ENCODE results near the gene ZNF440.
"Not testable (repeated sequence)": the region's sequence is repeated elsewhere in the genome, so short reads cannot be mapped to it uniquely, and the experiment has no call there.

Gene ZNF440

GRCh38 chr19:11856596-11857250 lies 42.6 kb downstream of the ZNF440 start:
- Histone ChIP-seq H3K79me2 (ENCODE audit: low read length) (no peaks in the 10 kb centered on the region), H3K4me1 (ENCODE audit: low read length) (no peaks in the 10 kb centered on the region), H3K9me3 (replicated peaks; ENCODE audit: insufficient read depth, low read length) (no peaks in the 10 kb centered on the region), H4K20me1 (ENCODE audit: insufficient read depth, low read length) (no peaks in the 10 kb centered on the region), H2AFZ (ENCODE audit: low read length) (no peak overlapping the region), H3F3A (ENCODE audit: insufficient read depth, low read length) (no peaks in the 10 kb centered on the region), H3K4me3 (ENCODE audit: low read length) (no peak overlapping the region), H3K27ac (ENCODE audit: low read length) (no peak overlapping the region), H3K9ac (ENCODE audit: low read length) (no peak overlapping the region), H3K9me2 (replicated peaks; ENCODE audit: insufficient read depth, low read length) (no peaks in the 10 kb centered on the region), H3K4me2 (ENCODE audit: low read depth, low read length) (no peak overlapping the region), H3K36me3 (replicated peaks; ENCODE audit: insufficient read depth, low read length) (no peaks in the 10 kb centered on the region), H3K27me3 (replicated peaks; ENCODE audit: insufficient read depth, low read length) (no peaks in the 10 kb centered on the region)
- TF ChIP-seq EZH2phosphoT487 (IDR thresholded peaks at IDR 0.05; ENCODE audit: low read length), result no peak
- no peak for TF ChIP-seq EZH2 (optimal IDR thresholded peaks at IDR 0.05; ENCODE audit: low read depth, low read length)
- no peak for TF ChIP-seq CTCF (IDR thresholded peaks at IDR 0.05; ENCODE audit: low read length)
- no peak for DNase-seq

GRCh38 chr19:11860721-11861120 lies 46.6 kb downstream of the ZNF440 start:
- Histone ChIP-seq H3K27me3 (replicated peaks; ENCODE audit: insufficient read depth, low read length) (no peaks in the 10 kb centered on the region), H3K36me3 (replicated peaks; ENCODE audit: insufficient read depth, low read length) (no peaks in the 10 kb centered on the region), H3K9me3 (replicated peaks; ENCODE audit: insufficient read depth, low read length) (no peaks in the 10 kb centered on the region), H3K4me2 (ENCODE audit: low read depth, low read length) (no peak overlapping the region), H3K79me2 (ENCODE audit: low read length) (no peaks in the 10 kb centered on the region), H3K9ac (ENCODE audit: low read length) (no peak overlapping the region), H2AFZ (ENCODE audit: low read length) (no peak overlapping the region), H3K27ac (ENCODE audit: low read length) (no peak overlapping the region), H3K4me3 (ENCODE audit: low read length) (no peak overlapping the region), H4K20me1 (ENCODE audit: insufficient read depth, low read length) (no peaks in the 10 kb centered on the region), H3F3A (ENCODE audit: insufficient read depth, low read length) (no peaks in the 10 kb centered on the region), H3K9me2 (replicated peaks; ENCODE audit: insufficient read depth, low read length) (no peaks in the 10 kb centered on the region), H3K4me1 (ENCODE audit: low read length) (no peaks in the 10 kb centered on the region)
- no peak for TF ChIP-seq CTCF (IDR thresholded peaks at IDR 0.05; ENCODE audit: low read length)
- DNase-seq, result no peak

- no peaks in the 10 kb centered on the region for H3F3A ChIP-seq (ENCODE audit: insufficient read depth, low read length)
- no peaks in the 10 kb centered on the region for H3K9me2 ChIP-seq (replicated peaks; ENCODE audit: insufficient read depth, low read length)
- TF ChIP-seq EZH2phosphoT487 (IDR thresholded peaks at IDR 0.05; ENCODE audit: low read length) (no peak), CTCF (IDR thresholded peaks at IDR 0.05; ENCODE audit: low read length) (no peak), EZH2 (optimal IDR thresholded peaks at IDR 0.05; ENCODE audit: low read depth, low read length) (no peak)
- no peaks in the 10 kb centered on the region for H4K20me1 ChIP-seq (ENCODE audit: insufficient read depth, low read length)
- DNase-seq, result no peak
- H3K4me2 ChIP-seq (ENCODE audit: low read depth, low read length), result no peak overlapping the region
- H3K79me2 ChIP-seq (ENCODE audit: low read length), result no peaks in the 10 kb centered on the region
- H3K27me3 ChIP-seq (replicated peaks; ENCODE audit: insufficient read depth, low read length), result no peaks in the 10 kb centered on the region
- no peaks in the 10 kb centered on the region for H3K9me3 ChIP-seq (replicated peaks; ENCODE audit: insufficient read depth, low read length)
- H3K4me3 ChIP-seq (ENCODE audit: low read length), result no peak overlapping the region
- no peak overlapping the region for H2AFZ ChIP-seq (ENCODE audit: low read length)
- no peaks in the 10 kb centered on the region for H3K36me3 ChIP-seq (replicated peaks; ENCODE audit: insufficient read depth, low read length)
- H3K27ac ChIP-seq (ENCODE audit: low read length), result no peak overlapping the region
- H3K9ac ChIP-seq (ENCODE audit: low read length), result no peak overlapping the region
- no peaks in the 10 kb centered on the region for H3K4me1 ChIP-seq (ENCODE audit: low read length)
Observed at GRCh38 chr19:11861301-11861700, 47.2 kb downstream of the ZNF440 start.

- H2AFZ ChIP-seq (ENCODE audit: low read length); H3K4me1 ChIP-seq (ENCODE audit: low read length); H3K4me3 ChIP-seq (ENCODE audit: low read length); H3F3A ChIP-seq (ENCODE audit: insufficient read depth, low read length); H3K9me3 ChIP-seq (replicated peaks; ENCODE audit: insufficient read depth, low read length); DNase-seq; H4K20me1 ChIP-seq (ENCODE audit: insufficient read depth, low read length); H3K27ac ChIP-seq (ENCODE audit: low read length); H3K27me3 ChIP-seq (replicated peaks; ENCODE audit: insufficient read depth, low read length); H3K4me2 ChIP-seq (ENCODE audit: low read depth, low read length); H3K79me2 ChIP-seq (ENCODE audit: low read length); H3K9me2 ChIP-seq (replicated peaks; ENCODE audit: insufficient read depth, low read length); H3K36me3 ChIP-seq (replicated peaks; ENCODE audit: insufficient read depth, low read length); H3K9ac ChIP-seq (ENCODE audit: low read length): not testable (repeated sequence)
Observed at GRCh38 chr19:11867766-11868165, 53.7 kb downstream of the ZNF440 start.
